ENCODE measurements around the gene TRPM3.

GRCh38 chr9:70588999-70589398 is 532.4 kb downstream of the TRPM3 start:
- no peak for TF ChIP-seq EZH2 (IDR thresholded peaks at IDR 0.05; ENCODE audit: low read depth)
- TF ChIP-seq, protein P1, sequence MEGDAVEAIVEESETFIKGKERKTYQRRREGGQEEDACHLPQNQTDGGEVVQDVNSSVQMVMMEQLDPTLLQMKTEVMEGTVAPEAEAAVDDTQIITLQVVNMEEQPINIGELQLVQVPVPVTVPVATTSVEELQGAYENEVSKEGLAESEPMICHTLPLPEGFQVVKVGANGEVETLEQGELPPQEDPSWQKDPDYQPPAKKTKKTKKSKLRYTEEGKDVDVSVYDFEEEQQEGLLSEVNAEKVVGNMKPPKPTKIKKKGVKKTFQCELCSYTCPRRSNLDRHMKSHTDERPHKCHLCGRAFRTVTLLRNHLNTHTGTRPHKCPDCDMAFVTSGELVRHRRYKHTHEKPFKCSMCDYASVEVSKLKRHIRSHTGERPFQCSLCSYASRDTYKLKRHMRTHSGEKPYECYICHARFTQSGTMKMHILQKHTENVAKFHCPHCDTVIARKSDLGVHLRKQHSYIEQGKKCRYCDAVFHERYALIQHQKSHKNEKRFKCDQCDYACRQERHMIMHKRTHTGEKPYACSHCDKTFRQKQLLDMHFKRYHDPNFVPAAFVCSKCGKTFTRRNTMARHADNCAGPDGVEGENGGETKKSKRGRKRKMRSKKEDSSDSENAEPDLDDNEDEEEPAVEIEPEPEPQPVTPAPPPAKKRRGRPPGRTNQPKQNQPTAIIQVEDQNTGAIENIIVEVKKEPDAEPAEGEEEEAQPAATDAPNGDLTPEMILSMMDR (conservative IDR thresholded peaks at IDR 0.05) = no peak
